ENCODE data around the gene PAPPA2.

The PAPPA2 gene

DNA sequence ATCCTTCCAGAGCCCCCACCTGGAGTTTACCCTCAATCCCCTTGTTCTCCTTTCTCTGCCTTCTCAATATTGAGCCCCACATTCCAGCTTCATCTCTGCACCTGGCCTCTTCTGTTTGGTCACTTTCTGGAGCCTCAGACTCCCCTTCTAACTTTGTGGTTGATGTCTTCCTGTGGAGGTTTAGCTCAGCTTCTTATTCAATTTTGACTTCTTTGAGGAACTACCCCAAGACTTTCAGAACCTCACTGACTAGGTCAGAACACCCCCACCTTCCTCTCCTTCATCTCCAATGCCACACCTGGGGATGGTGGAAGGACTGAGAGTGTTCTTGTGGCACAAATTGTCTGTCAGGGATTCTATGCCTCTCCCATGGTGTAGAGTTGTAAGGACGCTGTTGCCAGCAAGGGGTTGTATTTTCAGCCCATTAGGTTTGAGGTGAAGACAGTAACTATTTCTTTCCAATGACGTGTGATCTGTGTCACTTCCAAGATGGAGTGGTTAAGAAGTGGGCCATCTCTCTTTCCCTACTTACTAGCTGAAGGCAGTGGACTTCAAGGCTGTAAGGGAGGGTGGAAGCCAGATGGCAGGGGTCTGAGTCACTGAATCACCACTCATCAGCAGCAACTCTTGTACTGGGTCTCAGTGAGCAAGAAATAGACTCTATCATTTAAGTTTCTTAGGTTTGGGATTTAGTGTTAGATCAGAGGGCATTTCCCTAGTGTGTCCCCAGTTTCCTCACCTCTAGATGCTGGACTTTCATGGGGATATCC lies 80.6 kb downstream of the PAPPA2 start:
- no peak for TF ChIP-seq CTCF (IDR thresholded peaks at IDR 0.05; ENCODE audit: borderline replicate concordance, control extremely low read depth, extremely low read depth, insufficient read depth, missing control alignments)
- in situ Hi-C loops (cut with MboI; ENCODE audit: low sequenced_read_pairs, unreplicated experiment) = no loop called here
- DNase-seq (ENCODE audit: low spot score) = no peak

DNA sequence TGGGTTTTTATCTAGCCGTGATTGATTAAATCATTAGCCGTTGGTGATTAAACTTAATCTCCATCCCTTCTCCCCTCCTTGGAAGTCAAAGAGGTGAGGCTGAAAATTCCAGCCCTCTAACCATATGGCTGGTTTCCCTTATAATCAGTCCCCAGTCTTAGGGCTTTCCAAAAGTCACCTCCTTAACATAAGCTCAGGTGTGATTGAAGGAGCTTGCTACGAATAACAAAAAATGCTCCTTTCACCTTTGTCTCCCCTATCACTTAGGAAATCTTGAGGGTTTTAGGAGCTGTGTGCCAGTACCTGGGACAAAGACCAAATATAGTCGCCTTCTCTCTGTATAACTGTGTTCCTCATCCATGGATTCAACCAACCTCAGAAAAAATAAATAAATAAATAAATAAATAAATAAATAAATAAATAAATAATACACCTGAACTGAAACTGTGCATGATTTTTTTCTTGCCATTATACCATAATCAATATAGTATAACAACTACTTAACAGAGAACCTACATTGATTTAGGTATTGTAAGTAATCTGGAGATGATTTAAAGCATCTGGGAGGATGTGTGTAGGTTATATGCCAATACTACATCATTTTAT lies 82.2 kb downstream of the PAPPA2 start:
- DNase-seq (ENCODE audit: low spot score) = no peak
- no peak for TF ChIP-seq CTCF (IDR thresholded peaks at IDR 0.05; ENCODE audit: borderline replicate concordance, control extremely low read depth, extremely low read depth, insufficient read depth, missing control alignments)
- in situ Hi-C loops (cut with MboI; ENCODE audit: low sequenced_read_pairs, unreplicated experiment) = no loop called here

- in situ Hi-C loops (cut with MboI; ENCODE audit: low sequenced_read_pairs, unreplicated experiment) = no loop called here
- no peak for DNase-seq (ENCODE audit: low spot score)
- no peak for TF ChIP-seq CTCF (IDR thresholded peaks at IDR 0.05; ENCODE audit: borderline replicate concordance, control extremely low read depth, extremely low read depth, insufficient read depth, missing control alignments)
Observed at GRCh38 chr1:176546825-176547224, 83.8 kb downstream of the PAPPA2 start.

- DNase-seq (ENCODE audit: low spot score) = no peak
- no peak for TF ChIP-seq CTCF (IDR thresholded peaks at IDR 0.05; ENCODE audit: borderline replicate concordance, control extremely low read depth, extremely low read depth, insufficient read depth, missing control alignments)
- in situ Hi-C loops (cut with MboI; ENCODE audit: low sequenced_read_pairs, unreplicated experiment) = no loop called here
Observed at GRCh38 chr1:176551146-176551545, 88.2 kb downstream of the PAPPA2 start.

GRCh38 chr1:176552217-176552991 lies 89.4 kb downstream of the PAPPA2 start:
- in situ Hi-C loops (cut with MboI; ENCODE audit: low sequenced_read_pairs, unreplicated experiment) = no loop called here
- no peak for TF ChIP-seq CTCF (IDR thresholded peaks at IDR 0.05; ENCODE audit: borderline replicate concordance, control extremely low read depth, extremely low read depth, insufficient read depth, missing control alignments)
- DNase-seq (ENCODE audit: low spot score) = no peak

GRCh38 chr1:176552999-176553398 lies 90.0 kb downstream of the PAPPA2 start:
- in situ Hi-C loops (cut with MboI; ENCODE audit: low sequenced_read_pairs, unreplicated experiment) = no loop called here

More at GRCh38 chr1:176552999-176553398, 90.0 kb downstream of the PAPPA2 start:
- no peak for DNase-seq (ENCODE audit: low spot score)
- no peak for TF ChIP-seq CTCF (IDR thresholded peaks at IDR 0.05; ENCODE audit: borderline replicate concordance, control extremely low read depth, extremely low read depth, insufficient read depth, missing control alignments)
